Measurements from ENCODE around the gene LYST.
"Not testable (repeated sequence)": the region's sequence is repeated elsewhere in the genome, so short reads cannot be mapped to it uniquely, and the experiment has no call there.

The LYST gene

GRCh38 chr1:235624721-235625333 is 241.9 kb downstream of the LYST start:
- no peak overlapping the region for H3K4me3 ChIP-seq (ENCODE audit: low read depth, low read length)
- DNase-seq (ENCODE audit: low read depth): no peak
- no peak for TF ChIP-seq CTCF (IDR thresholded peaks at IDR 0.05; ENCODE audit: insufficient read depth, low read depth, low read length, missing control alignments)

GRCh38 chr1:235622936-235623779 is 243.5 kb downstream of the LYST start:
- no peak for DNase-seq (ENCODE audit: low read depth)
- TF ChIP-seq CTCF (IDR thresholded peaks at IDR 0.05; ENCODE audit: insufficient read depth, low read depth, low read length, missing control alignments): no peak
- H3K4me3 ChIP-seq (ENCODE audit: low read depth, low read length): no peak overlapping the region

- not testable (repeated sequence) for H3K4me3 ChIP-seq (ENCODE audit: low read depth, low read length)
Measured at GRCh38 chr1:235619149-235619548, 247.6 kb downstream of the LYST start.

GRCh38 chr1:235617808-235618207 is 248.9 kb downstream of the LYST start:
- TF ChIP-seq CTCF (IDR thresholded peaks at IDR 0.05; ENCODE audit: insufficient read depth, low read depth, low read length, missing control alignments): no peak
- H3K4me3 ChIP-seq (ENCODE audit: low read depth, low read length): no peak overlapping the region
- DNase-seq (ENCODE audit: low read depth): no peak

More at GRCh38 chr1:235619149-235619548, 247.6 kb downstream of the LYST start:
- DNase-seq (ENCODE audit: low read depth): not testable (repeated sequence)

- no peak for DNase-seq (ENCODE audit: low read depth)
- TF ChIP-seq CTCF (IDR thresholded peaks at IDR 0.05; ENCODE audit: insufficient read depth, low read depth, low read length, missing control alignments): no peak
- no peak overlapping the region for H3K4me3 ChIP-seq (ENCODE audit: low read depth, low read length)
Measured at GRCh38 chr1:235617140-235617539, 249.6 kb downstream of the LYST start.

- DNase-seq (ENCODE audit: low read depth): no peak
- no peak for TF ChIP-seq CTCF (IDR thresholded peaks at IDR 0.05; ENCODE audit: insufficient read depth, low read depth, low read length, missing control alignments)
- no peak overlapping the region for H3K4me3 ChIP-seq (ENCODE audit: low read depth, low read length)
Measured at GRCh38 chr1:235614442-235614954, 252.2 kb downstream of the LYST start.

GRCh38 chr1:235613602-235614001 is 253.1 kb downstream of the LYST start:
- DNase-seq (ENCODE audit: low read depth): no peak
- no peak overlapping the region for H3K4me3 ChIP-seq (ENCODE audit: low read depth, low read length)
- no peak for TF ChIP-seq CTCF (IDR thresholded peaks at IDR 0.05; ENCODE audit: insufficient read depth, low read depth, low read length, missing control alignments)
